ENCODE measurements around the gene MTFR1L.

The MTFR1L gene

GRCh38 chr1:25792115-25792514 lies 27.6 kb upstream of the MTFR1L start:
- no peak for DNase-seq

- DNase-seq: no peak
These were observed 26.1 kb upstream of the MTFR1L start for GRCh38 chr1:25793585-25794170.

- no peak for DNase-seq
These were observed 25.4 kb upstream of the MTFR1L start for GRCh38 chr1:25794325-25794724.

GRCh38 chr1:25795211-25795610 lies 24.5 kb upstream of the MTFR1L start:
- DNase-seq: no peak

GRCh38 chr1:25795946-25796810 lies 23.6 kb upstream of the MTFR1L start:
- no peak for DNase-seq

GRCh38 chr1:25796811-25797458 lies 22.8 kb upstream of the MTFR1L start:
- peak; percentile 60 for DNase-seq

GRCh38 chr1:25797939-25798338 lies 21.8 kb upstream of the MTFR1L start:
- no peak for DNase-seq

GRCh38 chr1:25798666-25799351 lies 20.9 kb upstream of the MTFR1L start:
- DNase-seq: no peak

GRCh38 chr1:25799352-25799934 lies 20.3 kb upstream of the MTFR1L start:
- DNase-seq: no peak

GRCh38 chr1:25799935-25800702 lies 19.6 kb upstream of the MTFR1L start, which contains the start of gene SELENON:
Gene SELENON, plus strand, starts transcription at chr1:25800193. Its CDS starts 38 bp downstream, at chr1:25800231.
- no peak for DNase-seq

- DNase-seq: no peak
These were observed 18.9 kb upstream of the MTFR1L start for GRCh38 chr1:25800703-25801377.

- DNase-seq: no peak
These were observed 16.8 kb upstream of the MTFR1L start for GRCh38 chr1:25802915-25803314.

GRCh38 chr1:25803368-25803767 lies 16.4 kb upstream of the MTFR1L start:
- no peak for DNase-seq

- no peak for DNase-seq
These were observed 15.3 kb upstream of the MTFR1L start for GRCh38 chr1:25804244-25804963.

- DNase-seq: no peak
These were observed 14.5 kb upstream of the MTFR1L start for GRCh38 chr1:25804964-25805862.

GRCh38 chr1:25805863-25806225 lies 13.9 kb upstream of the MTFR1L start:
- no peak for DNase-seq

GRCh38 chr1:25806418-25806817 lies 13.3 kb upstream of the MTFR1L start:
- DNase-seq: no peak

- no peak for DNase-seq
These were observed 12.0 kb upstream of the MTFR1L start for GRCh38 chr1:25807480-25808390.
